HG02970 (cell line): ENCODE measurements around the gene DGLUCY.
"Not testable (repeated sequence)": the region's sequence is repeated elsewhere in the genome, so short reads cannot be mapped to it uniquely, and the experiment has no call there.

Source experiments
- ATAC-seq: cut with Tn5 transposase; IDR thresholded peaks from one replicate; pipeline ENCODE4 v1.9.1; 2021; ENCODE audit warnings: mild to moderate bottlenecking, moderate library complexity, moderate number of reproducible peaks; ENCODE audit not compliant: unreplicated experiment, low FRiP score

DGLUCY gene

DNA sequence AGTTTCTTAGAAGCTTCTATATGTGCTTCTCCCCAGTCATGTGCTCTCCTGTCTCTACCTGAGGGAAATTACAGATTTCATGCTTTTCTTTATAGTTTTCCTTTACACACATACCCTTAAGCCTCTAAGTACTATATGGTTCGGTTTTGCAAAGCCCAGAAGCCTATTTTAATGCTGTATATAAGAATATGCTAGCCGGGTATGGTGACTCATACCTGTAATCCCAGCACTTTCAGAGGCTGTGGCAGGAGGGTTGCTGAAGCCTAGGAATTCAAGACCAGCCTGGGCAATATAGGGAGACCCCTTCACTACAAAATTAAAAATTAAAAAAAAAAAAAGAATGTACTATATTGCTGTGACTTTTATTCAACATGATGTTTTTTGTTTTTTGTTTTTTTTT, 15.4 kb downstream of the DGLUCY start:
- no peak for ATAC-seq

DNA sequence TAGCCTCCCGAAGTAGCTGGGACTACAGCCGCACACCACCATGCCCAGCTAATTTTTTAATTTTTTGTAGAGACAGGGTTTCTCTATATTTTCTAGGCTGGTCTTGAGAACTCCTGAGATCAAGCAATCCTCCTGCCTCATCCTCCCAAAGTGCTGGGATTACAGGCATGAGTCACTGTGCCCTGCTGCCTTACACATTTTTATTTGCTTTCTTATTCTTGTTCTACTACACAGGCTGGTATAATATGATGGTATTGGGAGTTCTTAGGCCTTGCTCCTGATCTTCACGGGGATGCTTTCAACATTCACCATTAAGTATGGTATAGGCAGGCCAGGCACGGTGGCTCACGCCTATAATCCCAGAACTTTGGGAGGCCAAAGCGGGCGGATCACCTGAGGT, 21.2 kb downstream of the DGLUCY start:
- ATAC-seq = no peak

DNA sequence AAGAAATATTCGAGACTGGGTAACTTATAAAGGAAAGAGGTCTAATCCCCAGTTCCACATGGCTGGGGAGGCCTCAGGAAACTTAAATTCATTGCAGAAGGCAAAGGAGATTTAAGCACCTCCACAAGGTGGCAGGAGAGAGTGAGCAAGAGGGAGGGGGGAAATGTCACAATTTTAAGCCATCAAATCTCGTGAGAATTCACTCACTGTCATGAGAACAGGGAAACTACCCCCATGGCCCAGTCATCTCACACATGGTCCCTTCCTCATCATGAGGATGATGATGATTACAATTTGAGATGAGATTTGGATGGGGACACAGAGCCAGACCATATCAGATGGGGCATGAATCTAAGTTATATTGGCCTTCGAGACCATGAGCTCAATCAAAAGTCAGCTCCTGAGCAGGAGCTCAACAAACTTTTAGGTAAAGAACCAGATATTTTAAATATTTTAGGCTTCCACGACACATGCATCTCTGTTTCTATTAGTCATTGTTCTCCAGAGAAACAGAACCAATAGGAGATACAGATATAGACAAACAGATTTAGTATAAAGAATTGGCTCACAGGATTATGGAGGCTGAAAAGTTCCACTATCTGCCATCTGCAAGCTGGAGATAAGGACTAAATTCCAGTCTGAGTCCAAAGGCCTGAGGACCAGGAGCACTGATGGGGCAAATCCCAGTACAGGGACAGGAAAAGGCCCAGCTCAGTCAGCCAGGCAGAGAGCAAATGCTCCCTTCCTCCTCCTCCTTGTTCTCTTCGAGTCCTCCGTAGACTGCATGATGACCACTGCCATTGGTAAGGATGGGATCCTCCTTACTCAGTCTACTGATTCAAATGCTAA, 24.9 kb downstream of the DGLUCY start:
- no peak for ATAC-seq

DNA sequence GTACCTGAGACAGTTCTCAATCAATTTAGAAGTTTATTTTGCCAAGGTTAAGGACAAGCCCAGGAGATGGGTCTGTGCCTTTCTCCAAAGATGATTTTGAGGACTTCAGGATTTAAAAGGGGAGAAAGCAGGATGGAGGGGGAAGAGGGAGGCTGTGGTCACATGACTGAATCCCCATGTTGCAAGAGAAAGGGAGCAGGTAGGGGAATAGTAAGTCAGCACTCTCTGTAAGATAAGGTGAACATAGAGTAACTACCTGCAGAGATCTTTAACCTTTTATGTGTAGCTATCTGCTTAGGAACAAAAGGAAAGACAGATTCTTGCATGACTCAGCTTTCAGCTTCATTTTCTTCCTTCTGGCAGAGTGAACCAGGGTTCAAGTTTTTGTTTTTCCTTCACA, 25.9 kb downstream of the DGLUCY start:
- ATAC-seq = no peak

DNA sequence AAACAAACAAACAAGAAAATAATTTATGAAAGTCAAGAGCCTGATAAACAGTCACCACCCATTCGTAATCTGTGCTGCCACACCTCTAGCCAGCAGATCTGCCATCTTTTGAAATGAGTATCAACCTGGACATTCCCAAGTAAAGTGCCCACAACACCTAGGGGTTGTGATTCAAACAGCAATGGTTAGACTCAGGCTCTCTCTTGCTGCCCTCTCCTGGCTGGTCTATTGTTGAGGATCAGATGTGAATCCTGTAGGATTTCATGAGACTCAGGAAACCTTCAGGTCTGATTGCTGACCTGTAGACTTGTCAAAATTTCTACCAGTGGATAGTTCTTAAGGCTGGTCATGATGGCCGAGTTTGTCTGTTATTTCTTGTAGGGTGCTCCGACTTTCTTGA, 26.8 kb downstream of the DGLUCY start:
- ATAC-seq = no peak

DNA sequence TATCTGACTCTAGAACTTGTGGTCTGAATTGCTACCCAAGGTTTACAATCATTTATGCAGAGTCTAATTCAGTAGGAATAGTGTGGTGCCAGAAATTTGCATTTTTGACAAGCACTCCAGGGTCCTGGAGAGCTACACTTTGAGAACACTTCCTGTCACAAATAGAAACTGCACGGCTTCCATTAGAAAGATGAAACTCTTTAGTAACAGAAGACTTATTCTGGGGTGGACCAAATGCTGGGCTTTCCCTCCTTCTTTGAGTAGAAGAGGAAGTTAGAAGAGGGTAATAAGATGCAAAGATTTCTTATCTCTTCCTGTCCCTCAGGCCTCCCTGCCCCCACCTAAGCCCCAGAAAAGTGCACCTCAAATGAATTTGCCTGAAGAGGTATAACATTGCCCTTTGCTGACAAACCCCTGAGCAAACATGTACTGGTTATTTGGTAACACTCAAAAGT, 28.4 kb downstream of the DGLUCY start:
- peak; percentile 66 for ATAC-seq

DNA sequence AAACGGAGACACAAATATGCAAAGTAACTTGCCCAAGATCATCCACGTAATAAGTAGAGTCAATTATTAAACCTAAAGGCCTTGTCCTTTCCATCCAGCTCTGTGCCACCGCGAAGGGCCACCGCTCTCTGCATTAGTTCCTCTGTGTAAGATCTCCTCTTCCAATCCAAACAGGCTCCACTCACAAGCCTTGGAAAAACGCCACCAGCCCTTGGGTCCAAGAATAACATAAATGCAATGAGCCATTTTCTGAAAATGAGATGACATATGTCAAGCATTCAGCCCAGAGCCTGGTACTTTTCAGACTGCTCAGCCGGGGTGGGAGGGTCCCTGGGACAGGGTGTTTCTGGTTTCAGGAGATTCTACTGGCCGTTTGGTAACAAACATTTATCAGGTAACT, 30.0 kb downstream of the DGLUCY start:
- no peak for ATAC-seq

DNA sequence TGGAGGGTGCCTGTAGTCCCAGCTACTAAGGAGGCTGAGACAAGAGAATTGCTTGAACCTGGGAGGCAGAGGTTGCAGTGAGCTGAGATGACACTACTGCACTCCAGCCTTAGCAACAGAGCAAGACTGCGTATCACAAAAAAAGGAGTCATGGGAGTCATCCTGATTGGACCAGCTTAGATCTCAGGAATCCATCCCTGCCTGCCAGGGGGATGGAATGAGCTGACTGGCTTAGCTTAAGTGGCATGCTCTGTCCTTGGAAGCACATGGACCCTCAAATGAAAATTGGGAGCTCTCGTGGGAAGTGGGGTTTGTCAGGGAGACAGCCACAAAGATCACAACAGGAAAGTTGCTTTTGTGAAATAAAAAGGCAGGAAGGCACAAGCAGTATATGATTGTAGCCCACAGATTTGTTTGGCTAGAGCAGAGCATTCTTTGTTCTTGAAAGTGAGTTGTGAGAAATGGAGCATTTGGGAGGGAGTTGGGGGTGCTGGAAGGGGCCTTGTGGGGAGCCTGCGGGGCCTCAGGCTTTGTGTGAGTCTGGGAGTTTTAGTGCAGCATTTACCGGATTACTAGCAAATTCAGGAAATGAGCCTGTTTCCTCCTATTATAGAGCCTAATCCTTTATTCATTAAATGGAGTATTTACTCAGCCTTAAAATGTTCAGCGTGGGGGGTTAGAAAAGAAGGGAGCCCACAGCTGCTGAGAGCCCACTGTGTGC, 30.7 kb downstream of the DGLUCY start:
- ATAC-seq = no peak

DNA sequence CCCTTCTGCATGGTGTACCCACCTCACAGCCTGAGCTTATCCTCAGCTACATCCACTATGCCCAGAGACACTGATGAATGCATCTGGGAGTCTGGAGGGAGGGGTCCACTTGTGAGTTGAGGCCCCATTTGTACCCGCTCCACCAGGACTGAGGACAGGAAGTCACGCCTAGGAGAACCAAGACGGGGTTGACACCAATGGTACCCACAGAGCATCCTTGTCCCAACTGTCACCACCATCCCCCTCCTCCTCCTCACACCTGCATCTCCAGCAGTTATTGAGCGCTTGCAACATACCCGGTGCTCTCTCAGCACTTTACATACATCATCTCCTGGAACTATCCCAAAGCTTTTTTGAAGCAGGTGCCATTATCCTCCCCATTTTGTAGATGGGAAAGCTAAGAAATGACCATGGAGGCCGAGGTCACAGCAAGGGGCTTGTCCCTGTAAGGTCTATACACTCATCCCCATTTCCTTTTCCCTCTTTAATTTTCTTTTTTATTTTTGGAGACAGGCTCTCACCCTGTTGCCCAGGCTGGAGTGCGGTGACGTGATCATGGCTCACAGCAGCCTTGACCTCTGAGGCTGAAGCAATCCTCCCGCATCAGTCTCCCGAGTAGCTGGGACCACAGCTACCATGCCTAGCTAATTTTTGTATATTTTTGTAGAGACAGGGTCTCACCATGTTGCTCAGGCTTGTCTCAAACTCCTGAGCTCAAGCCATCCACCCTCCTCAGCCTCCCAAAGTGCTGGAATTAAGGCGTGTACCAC, 31.7 kb downstream of the DGLUCY start:
- ATAC-seq = no peak

DNA sequence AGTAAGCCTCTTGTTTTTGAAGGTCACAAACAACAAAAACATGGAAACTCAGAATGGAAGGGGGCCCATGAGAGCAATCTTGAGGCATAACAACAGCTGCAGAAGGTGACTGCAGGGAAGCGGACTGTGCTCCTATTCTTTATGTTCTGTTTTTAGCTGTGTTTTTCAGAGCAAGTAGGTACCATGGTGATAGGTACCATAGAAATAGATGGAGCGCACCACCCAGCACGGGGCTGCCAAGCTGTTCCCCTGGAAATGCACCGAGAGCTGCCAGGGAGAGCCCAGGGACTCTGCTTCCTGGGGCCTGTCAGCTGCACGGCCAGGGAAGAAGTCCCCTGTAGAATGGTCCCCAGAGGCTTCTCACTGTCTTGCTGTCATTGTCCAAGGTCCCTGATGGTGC, 32.8 kb downstream of the DGLUCY start:
- no peak for ATAC-seq

DNA sequence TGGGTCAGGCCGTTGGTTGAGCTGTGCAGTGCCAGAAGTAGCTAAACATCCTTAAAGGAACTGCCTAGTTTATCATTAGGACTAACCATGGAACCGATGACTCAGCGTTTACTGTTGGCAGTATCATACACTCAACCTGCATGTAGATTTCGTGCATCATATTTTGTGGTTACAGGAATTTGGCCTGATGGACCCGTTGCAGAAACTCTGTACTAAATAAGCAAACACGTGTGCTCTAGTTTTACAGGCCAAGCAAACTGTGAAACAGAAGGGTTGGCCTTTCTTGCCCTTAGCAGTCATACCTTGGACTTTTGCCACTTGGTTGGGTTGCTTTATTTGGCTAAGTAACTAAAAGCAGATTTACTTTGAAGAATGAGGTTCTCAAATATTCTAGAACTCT, 35.6 kb downstream of the DGLUCY start:
- ATAC-seq = no peak

DNA sequence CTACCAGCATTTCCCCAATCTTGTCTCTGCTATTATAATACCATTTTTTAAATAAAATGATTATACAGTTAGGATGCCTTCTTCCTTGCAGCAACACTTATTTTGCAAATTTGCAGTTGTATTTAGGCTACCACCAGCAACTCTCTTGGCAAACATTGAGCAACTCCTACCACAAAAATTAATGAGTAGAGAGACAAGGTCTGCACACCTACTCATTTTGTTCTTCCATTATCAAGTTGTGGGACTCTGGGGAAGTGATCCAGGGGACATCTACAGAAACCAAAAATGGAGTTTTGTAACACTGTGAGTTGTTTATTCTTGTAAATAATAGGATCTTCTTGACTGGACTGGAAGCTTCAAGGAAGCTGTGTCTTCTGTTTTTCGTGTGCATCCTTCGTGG, 38.6 kb downstream of the DGLUCY start:
- ATAC-seq = no peak

DNA sequence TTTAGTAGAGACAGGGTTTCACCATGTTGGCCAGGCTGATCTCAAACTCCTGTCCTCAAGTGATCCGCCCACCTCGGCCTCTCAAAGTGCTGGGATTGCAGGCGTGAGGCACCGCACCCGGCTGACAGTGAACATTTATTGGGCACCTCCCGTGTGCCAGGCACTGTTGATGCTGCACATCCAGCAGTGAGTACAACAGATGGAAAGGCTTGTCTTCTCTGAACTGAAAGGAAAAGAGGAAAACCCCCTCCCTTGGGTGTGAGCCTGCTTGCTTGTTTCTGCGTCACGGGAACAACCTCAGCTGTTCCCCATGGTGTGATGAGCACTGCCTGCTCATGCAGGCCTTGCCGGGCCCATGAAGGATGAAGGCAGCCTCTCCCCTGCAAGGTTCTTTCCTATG, 39.5 kb downstream of the DGLUCY start:
- no peak for ATAC-seq

DNA sequence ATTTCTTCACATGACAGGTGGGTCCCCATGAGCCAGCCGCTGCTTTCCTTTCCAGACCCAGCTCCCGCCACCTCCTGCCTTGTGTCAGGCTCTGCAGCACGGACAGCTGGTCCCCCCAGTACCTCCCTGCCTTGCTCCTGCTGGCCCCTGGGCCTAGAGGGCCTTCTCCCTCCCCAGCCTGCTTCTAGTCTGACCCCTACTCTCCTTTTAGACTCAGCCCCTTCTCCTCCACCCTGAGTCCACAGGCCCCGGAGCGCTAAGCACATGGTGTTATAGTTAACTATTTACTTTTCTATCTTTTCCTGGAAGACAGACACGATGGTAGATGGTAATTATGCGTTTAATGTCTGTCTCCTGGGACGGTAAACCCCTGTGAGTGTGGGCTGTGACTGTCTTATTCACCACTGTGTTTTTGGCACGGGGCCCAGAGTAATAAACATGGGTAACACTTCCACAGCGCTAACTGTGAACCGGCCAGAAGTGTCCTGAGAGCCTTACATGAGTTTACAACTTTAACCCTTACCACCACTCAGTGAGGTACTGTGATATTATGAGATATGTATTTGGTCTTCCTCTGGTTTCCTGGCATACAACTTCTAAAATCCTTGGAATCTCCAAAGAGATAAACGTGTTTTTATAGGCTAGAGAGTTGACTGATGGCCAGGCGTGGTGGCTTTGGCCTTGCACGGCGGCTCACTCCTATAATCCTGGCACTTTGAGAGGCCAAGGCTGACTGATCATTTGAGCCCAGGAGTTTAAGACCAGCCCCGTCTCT, 41.2 kb downstream of the DGLUCY start:
- ATAC-seq = no peak

DNA sequence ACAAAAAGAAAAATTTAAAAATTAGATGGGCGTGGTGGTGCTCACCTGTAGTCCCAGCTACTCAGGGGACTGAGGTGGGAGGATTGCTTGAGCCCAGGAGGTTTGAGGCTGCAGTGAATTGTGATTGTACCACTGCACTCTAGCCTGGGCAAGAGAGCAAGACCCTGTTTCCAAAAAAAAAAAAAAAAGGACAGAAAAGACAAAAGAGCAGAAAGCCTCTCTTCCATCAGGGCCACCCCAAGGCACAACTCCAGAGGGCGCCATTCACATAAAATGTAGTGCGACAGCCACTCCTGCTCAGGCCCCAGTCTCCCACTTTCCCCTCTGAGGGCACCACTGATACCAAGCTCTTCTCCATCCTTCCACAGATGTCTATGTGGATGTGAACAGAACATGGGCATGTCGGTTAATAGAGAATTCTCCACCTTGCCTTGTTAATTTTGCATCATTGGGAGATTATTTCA, 41.8 kb downstream of the DGLUCY start:
- ATAC-seq = no peak

DNA sequence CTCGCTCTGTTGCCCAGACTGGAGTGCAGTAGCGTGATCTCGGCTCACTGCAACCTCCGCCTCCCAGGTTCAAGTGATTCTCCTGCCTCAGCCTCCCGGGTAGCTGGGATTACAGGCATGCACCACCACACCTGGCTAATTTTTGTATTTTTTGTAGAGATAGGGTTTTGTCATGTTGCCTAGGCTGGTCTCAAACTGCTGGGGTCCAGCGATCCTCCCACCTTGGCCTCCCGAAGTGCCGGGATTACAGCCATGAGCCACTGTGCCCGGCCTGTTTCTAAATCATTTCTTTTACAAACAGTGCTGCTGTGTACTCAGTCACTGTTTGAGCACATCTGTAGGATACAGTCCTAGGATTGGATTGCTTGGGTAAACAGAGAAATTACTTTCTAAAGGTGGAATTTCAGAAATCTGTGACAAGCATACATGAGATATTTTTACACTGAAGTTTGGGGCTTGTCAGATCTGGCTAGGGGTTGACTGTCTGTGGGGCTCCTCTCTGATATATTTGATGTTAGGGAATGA, 42.3 kb downstream of the DGLUCY start:
- ATAC-seq = not testable (repeated sequence)

DNA sequence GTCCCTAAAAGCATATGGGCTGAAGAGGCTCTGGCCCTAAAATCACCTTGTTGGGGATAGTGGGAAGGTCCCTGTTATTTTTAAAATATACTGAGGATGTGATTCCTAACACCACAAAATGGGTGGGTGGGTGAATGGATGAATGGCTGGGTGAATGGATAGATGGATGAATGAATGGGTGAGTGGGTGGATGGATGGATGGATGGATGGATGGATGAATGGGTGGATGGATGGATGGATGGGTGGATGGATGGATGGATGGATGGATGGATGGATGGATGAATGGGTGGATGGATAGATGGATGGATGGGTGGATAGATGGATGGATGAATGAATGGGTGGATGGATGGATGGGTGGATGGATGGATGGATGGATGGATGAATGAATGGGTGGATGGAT, 43.0 kb downstream of the DGLUCY start:
- not testable (repeated sequence) for ATAC-seq

DNA sequence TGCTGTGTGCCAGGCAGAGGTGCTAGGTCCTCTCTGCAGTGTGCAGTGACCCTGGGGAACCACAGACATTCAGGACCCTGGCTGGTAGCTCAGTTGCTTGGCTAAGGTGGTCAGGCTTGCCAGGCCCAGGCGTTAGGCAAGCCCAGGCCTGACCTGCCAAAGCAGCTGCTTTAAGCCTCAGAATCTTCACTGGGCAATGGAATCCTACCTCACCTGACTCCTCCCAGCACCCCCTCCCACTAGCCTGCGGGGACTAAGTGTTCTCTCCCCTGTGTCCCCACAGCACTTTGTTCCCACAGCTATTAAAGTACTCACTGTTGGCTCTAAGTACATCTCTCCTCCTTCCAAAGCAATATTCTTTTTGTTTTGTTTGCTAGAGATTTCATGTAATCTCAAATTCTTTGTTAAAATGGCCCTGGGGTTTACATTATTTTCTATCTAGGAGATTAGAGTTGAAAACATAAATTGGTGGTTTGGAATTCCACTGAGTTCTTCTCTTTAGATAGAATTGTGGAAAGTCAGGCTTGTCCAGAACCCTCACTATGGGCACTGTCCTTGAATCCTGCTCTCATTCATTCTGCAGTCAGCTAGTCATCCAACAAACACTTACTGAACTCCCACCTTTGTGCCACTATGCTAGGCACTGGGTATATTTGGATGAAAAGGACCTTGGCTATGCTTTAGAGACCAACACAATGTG, 44.4 kb downstream of the DGLUCY start:
- ATAC-seq = no peak

DNA sequence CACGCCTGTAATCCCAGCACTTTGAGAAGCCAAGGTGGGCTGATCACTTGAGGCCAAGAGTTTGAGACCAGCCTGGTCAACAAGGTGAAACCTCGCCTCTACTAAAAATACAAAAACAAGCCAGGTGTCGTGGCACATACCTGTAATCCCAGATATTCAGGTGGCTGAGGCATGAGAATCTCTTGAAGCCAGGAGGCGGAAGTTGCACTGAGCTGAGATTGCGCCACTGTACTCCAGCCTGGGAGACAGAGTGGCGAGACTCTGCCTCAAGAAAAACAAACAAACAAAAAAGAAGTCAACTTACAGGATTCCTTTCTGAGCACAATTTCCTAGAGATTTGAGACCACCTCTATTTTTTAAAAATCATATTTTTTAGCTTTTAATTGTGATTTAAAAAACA, 45.3 kb downstream of the DGLUCY start:
- ATAC-seq = no peak
